ENCODE results near the gene NCKIPSD.

DNA sequence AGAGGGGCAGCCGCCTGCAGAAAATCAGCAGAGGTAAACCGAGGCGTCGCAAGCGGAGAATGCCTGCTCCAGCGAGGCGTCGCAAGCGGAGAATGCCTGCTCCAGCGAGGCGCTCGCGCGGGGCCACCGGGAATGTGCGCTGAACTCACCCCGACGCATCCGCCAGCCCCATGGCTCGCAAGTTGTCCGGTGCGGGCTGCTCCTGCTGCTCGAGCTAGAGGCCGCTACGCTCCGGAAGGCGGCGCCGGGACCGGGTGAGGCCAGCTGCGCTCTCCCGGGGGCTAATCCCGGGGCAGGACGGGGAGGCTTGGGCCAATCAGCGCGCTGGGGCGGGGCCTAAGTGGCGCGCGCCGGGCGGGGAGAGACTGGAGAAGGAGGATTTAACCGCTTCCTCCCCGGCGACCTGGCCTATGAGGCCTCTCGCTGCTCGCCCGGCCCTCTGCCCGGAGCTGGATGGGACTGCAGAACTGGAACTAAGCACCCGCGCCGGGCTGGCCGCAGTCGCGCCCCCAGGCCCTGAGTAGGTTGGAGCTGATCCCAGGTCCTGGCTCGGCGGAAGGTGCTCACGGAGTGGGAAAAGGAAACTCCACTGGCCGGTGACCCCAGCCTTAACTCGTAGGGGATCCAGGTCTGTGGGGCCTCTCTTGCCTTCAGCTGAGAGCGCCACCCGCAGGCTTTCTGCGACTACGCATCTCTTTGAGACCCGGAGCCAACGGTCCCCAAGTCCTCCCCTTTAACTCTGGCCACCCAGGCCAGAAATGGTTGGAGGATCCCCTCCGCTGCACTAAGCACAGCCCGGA lies 50.3 kb downstream of the NCKIPSD start, which contains the start of gene SLC26A6:
- TF ChIP-seq CHD2 (IDR thresholded peaks at IDR 0.05; ENCODE audit: low read length, partially characterized antibody) = no peak
- no peak for TF ChIP-seq GABPA (IDR thresholded peaks at IDR 0.05; ENCODE audit: low read depth)
- no peak for TF ChIP-seq RXRA (IDR thresholded peaks at IDR 0.05; ENCODE audit: borderline replicate concordance, low read depth)
- peak; percentile 76 for TF ChIP-seq CTCF (IDR thresholded peaks at IDR 0.05)
- TF ChIP-seq, protein P1, sequence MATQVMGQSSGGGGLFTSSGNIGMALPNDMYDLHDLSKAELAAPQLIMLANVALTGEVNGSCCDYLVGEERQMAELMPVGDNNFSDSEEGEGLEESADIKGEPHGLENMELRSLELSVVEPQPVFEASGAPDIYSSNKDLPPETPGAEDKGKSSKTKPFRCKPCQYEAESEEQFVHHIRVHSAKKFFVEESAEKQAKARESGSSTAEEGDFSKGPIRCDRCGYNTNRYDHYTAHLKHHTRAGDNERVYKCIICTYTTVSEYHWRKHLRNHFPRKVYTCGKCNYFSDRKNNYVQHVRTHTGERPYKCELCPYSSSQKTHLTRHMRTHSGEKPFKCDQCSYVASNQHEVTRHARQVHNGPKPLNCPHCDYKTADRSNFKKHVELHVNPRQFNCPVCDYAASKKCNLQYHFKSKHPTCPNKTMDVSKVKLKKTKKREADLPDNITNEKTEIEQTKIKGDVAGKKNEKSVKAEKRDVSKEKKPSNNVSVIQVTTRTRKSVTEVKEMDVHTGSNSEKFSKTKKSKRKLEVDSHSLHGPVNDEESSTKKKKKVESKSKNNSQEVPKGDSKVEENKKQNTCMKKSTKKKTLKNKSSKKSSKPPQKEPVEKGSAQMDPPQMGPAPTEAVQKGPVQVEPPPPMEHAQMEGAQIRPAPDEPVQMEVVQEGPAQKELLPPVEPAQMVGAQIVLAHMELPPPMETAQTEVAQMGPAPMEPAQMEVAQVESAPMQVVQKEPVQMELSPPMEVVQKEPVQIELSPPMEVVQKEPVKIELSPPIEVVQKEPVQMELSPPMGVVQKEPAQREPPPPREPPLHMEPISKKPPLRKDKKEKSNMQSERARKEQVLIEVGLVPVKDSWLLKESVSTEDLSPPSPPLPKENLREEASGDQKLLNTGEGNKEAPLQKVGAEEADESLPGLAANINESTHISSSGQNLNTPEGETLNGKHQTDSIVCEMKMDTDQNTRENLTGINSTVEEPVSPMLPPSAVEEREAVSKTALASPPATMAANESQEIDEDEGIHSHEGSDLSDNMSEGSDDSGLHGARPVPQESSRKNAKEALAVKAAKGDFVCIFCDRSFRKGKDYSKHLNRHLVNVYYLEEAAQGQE (IDR thresholded peaks at IDR 0.05; ENCODE audit: low read depth, low read length) = no peak
- TF ChIP-seq RFX5 (IDR thresholded peaks at IDR 0.05; ENCODE audit: low read length) = no peak
- TF ChIP-seq TAF1 (IDR thresholded peaks at IDR 0.05; ENCODE audit: borderline replicate concordance, low read depth, low read length) = peak; percentile 85
- peak; percentile 56 for TF ChIP-seq MAX (IDR thresholded peaks at IDR 0.05; ENCODE audit: low read depth)
